TTC549 (cell line): Measurements from ENCODE around the gene DNPH1.

Experiments used
- FAIRE-seq: peaks from 2 replicates; lab custom pipeline; 2012; peaks lifted over from hg19 to GRCh38; lab: Jason Lieb, UNC

DNPH1 gene

GRCh38 chr6:43211955-43212354, 17.3 kb downstream of the DNPH1 start:
- no peak for FAIRE-seq

- no peak for FAIRE-seq
Observed at GRCh38 chr6:43207286-43207685, 22.0 kb downstream of the DNPH1 start.

GRCh38 chr6:43205849-43206248, 23.4 kb downstream of the DNPH1 start:
- no peak for FAIRE-seq

- no peak for FAIRE-seq
Observed at GRCh38 chr6:43204271-43205105, 24.8 kb downstream of the DNPH1 start.

- no peak for FAIRE-seq
Observed at GRCh38 chr6:43203718-43204095, 25.6 kb downstream of the DNPH1 start.

GRCh38 chr6:43203029-43203717, 26.1 kb downstream of the DNPH1 start:
- FAIRE-seq: no peak

GRCh38 chr6:43202451-43202850, 26.8 kb downstream of the DNPH1 start:
- no peak for FAIRE-seq

- FAIRE-seq: no peak
Observed at GRCh38 chr6:43200541-43200940, 28.7 kb downstream of the DNPH1 start.

GRCh38 chr6:43199912-43200311, 29.4 kb downstream of the DNPH1 start:
- no peak for FAIRE-seq

GRCh38 chr6:43196337-43196736, 32.9 kb downstream of the DNPH1 start:
- no peak for FAIRE-seq

- FAIRE-seq: no peak
Observed at GRCh38 chr6:43193929-43194328, 35.4 kb downstream of the DNPH1 start.

GRCh38 chr6:43192911-43193310, 36.4 kb downstream of the DNPH1 start:
- no peak for FAIRE-seq

- FAIRE-seq: no peak
Observed at GRCh38 chr6:43189776-43190304, 39.4 kb downstream of the DNPH1 start.

GRCh38 chr6:43188426-43188825, 40.9 kb downstream of the DNPH1 start:
- FAIRE-seq: no peak

GRCh38 chr6:43187821-43188220, 41.5 kb downstream of the DNPH1 start:
- FAIRE-seq: no peak

- FAIRE-seq: no peak
Observed at GRCh38 chr6:43186706-43187105, 42.6 kb downstream of the DNPH1 start.

GRCh38 chr6:43186019-43186418, 43.3 kb downstream of the DNPH1 start:
- FAIRE-seq: no peak

GRCh38 chr6:43185391-43185985, 43.8 kb downstream of the DNPH1 start:
- FAIRE-seq: no peak

GRCh38 chr6:43184268-43184985, 44.9 kb downstream of the DNPH1 start:
- FAIRE-seq: no peak

- no peak for FAIRE-seq
Observed at GRCh38 chr6:43183441-43183840, 45.8 kb downstream of the DNPH1 start.

- no peak for FAIRE-seq
Observed at GRCh38 chr6:43181942-43182860, 47.1 kb downstream of the DNPH1 start, which contains the start of gene CUL9. Gene CUL9, plus strand, starts transcription at chr6:43182196. Its CDS starts 2,115 bp downstream, at chr6:43184311.
